ENCODE measurements around the gene ATF7IP2. TPM values are rescaled to one million over a fixed set of nuclear protein-coding genes. Genes with fewer than 3 reads are reported as not detected.

ATF7IP2 gene
- total RNA-seq, 6 experiments from 2014 or later = 13.0 to 42.8 (median 24.0) TPM

DNA sequence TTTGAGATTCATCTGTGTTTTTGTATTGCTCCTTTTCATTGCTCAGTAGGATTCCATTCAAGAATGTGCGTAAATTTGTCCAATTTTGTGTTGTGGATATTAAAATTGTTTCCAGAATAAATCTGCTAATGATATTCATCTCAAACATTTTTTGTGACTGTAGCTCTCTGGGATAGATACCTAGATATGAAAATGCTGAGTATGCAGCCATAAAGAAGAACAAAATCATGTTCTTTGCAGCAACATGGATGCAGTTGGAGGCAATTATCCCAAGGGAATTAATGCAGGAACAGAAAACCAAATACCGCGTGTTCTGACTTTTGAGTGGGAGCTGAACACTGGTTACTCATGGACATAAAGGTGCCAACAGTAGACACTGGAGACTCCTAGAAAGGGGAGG, 40.2 kb upstream of the ATF7IP2 start:
- intact Hi-C loops (cut with DNase I) = no loop called here
- DNase-seq (no peak), ATAC-seq (no peak)
- Histone ChIP-seq H3K36me3 (no peaks in the 10 kb centered on the region), H3K4me3 (no peak overlapping the region), H3K9me3 (peaks cover 0 to 1% (median 0%) of the 10 kb centered on the region in 4 donors), H3K27ac (no peak overlapping the region), H3K27me3 (no peaks in the 10 kb centered on the region), H3K4me1 (peaks cover 0 to 7% (median 0%) of the 10 kb centered on the region in 4 donors)
- TF ChIP-seq, protein P1, sequence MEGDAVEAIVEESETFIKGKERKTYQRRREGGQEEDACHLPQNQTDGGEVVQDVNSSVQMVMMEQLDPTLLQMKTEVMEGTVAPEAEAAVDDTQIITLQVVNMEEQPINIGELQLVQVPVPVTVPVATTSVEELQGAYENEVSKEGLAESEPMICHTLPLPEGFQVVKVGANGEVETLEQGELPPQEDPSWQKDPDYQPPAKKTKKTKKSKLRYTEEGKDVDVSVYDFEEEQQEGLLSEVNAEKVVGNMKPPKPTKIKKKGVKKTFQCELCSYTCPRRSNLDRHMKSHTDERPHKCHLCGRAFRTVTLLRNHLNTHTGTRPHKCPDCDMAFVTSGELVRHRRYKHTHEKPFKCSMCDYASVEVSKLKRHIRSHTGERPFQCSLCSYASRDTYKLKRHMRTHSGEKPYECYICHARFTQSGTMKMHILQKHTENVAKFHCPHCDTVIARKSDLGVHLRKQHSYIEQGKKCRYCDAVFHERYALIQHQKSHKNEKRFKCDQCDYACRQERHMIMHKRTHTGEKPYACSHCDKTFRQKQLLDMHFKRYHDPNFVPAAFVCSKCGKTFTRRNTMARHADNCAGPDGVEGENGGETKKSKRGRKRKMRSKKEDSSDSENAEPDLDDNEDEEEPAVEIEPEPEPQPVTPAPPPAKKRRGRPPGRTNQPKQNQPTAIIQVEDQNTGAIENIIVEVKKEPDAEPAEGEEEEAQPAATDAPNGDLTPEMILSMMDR (IDR thresholded peaks at IDR 0.05) = no peak
- no peak for TF ChIP-seq POLR2A (IDR thresholded peaks at IDR 0.05)
- 100% methylated on average over 3 of the region's 3 CpGs for WGBS (ENCODE audit: insufficient coverage, low coverage, low lambda C conversion rate, missing lambda C conversion rate)

DNA sequence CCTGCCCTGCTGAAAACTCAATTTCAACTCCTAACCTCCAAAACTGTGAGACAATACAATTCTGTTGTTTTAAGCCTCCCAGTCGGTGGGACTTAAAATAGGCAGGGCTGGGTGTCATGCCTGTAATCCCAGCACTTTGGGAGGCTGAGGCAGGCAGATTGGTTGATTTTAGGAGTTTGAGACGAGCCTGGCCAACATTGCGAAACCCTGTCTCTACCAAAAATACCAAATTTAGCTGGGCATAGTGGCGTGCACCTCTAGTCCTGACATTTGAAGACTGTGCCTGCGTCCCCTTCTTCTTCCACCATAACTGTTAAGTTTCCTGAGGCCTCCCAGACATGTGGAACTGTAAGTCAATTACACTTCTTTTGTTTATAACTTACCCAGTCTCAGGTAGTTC, 36.0 kb upstream of the ATF7IP2 start:
- Histone ChIP-seq H3K27ac (no peak overlapping the region), H3K36me3 (no peaks in the 10 kb centered on the region), H3K27me3 (no peaks in the 10 kb centered on the region), H3K9me3 (no peaks in the 10 kb centered on the region), H3K4me3 (no peak overlapping the region), H3K4me1 (peaks cover 0 to 10% (median 0%) of the 10 kb centered on the region in 4 donors)
- no peak for DNase-seq
- TF ChIP-seq, protein P1 (IDR thresholded peaks at IDR 0.05) = no peak
- no peak for TF ChIP-seq POLR2A (IDR thresholded peaks at IDR 0.05)
- intact Hi-C loops (cut with DNase I) = no loop called here
- no CpG with 5 or more reads among the region's 5 CpGs for WGBS (ENCODE audit: insufficient coverage, low coverage, low lambda C conversion rate, missing lambda C conversion rate)
- no peak for ATAC-seq

DNA sequence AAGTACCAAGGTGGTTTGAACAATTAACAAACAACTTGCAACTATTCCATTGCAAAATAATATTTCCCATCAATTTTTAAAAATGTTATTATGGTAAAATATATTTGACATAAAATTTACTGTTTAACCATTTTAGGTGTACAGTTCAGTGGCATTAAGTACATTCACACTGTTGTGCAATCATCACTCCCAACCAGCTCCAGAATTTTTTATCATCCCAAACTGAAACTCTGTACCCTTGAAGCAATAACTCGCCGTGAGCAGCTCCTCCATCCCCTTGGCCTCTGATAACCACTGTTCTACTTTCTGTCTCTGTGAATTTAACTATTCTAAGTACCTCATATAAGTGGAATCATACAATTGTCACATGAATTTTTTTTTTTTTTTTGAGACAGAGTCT, 33.6 kb upstream of the ATF7IP2 start:
- DNase-seq = no peak
- no peak for TF ChIP-seq POLR2A (IDR thresholded peaks at IDR 0.05)
- TF ChIP-seq, protein P1 (IDR thresholded peaks at IDR 0.05) = no peak
- Histone ChIP-seq H3K4me3 (no peak overlapping the region), H3K27me3 (no peaks in the 10 kb centered on the region), H3K36me3 (no peaks in the 10 kb centered on the region), H3K9me3 (no peaks in the 10 kb centered on the region), H3K27ac (peak overlapping the region in 1 of 3 donors; percentile 14), H3K4me1 (peaks cover 0 to 10% (median 0%) of the 10 kb centered on the region in 4 donors)
- peak; percentile 67 to 82 (median 74) for ATAC-seq
- intact Hi-C loops (cut with DNase I) = no loop called here
- WGBS (ENCODE audit: insufficient coverage, low coverage, low lambda C conversion rate, missing lambda C conversion rate) = 27% methylated on average over 2 of the region's 2 CpGs

DNA sequence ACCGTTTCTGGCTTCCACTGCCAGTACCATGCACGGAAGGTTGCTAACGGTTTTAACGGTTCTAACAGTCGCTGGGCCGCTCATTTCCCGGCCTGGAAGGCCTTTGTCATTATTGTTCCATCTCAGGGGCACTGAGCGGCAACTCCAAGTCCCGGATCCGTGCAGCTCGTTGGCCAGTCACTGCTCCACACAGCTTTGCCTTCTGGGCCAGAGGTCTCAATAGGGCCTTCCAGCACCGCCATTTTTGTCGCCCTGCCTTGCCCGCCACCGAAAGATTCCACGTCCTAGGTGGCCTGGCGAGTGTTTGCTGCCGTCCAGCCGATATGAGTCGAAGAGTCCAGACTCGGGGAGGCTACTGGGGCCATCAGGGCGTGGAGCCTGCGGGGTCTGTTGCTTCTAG, 30.3 kb upstream of the ATF7IP2 start:
- Histone ChIP-seq H3K27ac (no peak overlapping the region), H3K9me3 (no peaks in the 10 kb centered on the region), H3K4me1 (peaks cover 0 to 10% (median 0%) of the 10 kb centered on the region in 4 donors), H3K36me3 (no peaks in the 10 kb centered on the region), H3K27me3 (no peaks in the 10 kb centered on the region), H3K4me3 (no peak overlapping the region)
- DNase-seq = no peak
- 100% methylated on average over 1 of the region's 23 CpGs for WGBS (ENCODE audit: insufficient coverage, low coverage, low lambda C conversion rate, missing lambda C conversion rate)
- ATAC-seq = no peak
- TF ChIP-seq POLR2A (IDR thresholded peaks at IDR 0.05) = no peak
- TF ChIP-seq, protein P1 (IDR thresholded peaks at IDR 0.05) = no peak
- intact Hi-C loops (cut with DNase I) = no loop called here
